Cardiac muscle cell (in vitro differentiated cells and primary cell): ENCODE measurements around the gene TBC1D22B. TPM values are rescaled to one million over a fixed set of nuclear protein-coding genes. Genes with fewer than 3 reads are reported as not detected.

Experiments
- DNase-seq, 2 donors: peaks; one replicate each; pipeline versions ENCODE4 v3.0.0 to v3.0.0-alpha.2; 2010 to 2017; ENCODE audit warnings: low read depth in 1 of 2, low spot score in 1 of 2
- H3K27ac ChIP-seq: fragments of 200-600 bp; sonication (generic); 2 replicates; pipeline ENCODE4 v1.5.1; 2016
- H3K27me3 ChIP-seq: fragments of 200-600 bp; sonication (generic); 2 replicates; pipeline ENCODE4 v1.6.0; 2016; ENCODE audit warnings: control low read depth
- H3K36me3 ChIP-seq: fragments of 200-600 bp; sonication (generic); 2 replicates; pipeline ENCODE4 v1.5.1; 2016; ENCODE audit warnings: control low read depth
- H3K4me1 ChIP-seq: fragments of 200-600 bp; sonication (generic); 2 replicates; pipeline ENCODE4 v1.8.1; 2017; ENCODE audit warnings: low read depth, mild to moderate bottlenecking, mixed run types
- H3K4me3 ChIP-seq: fragments of 200-600 bp; sonication (generic); 2 replicates; pipeline ENCODE4 v1.5.1; 2016; ENCODE audit warnings: mild to moderate bottlenecking
- H3K9me3 ChIP-seq: fragments of 200-600 bp; sonication (generic); 2 replicates; pipeline ENCODE4 v1.5.1; 2017; ENCODE audit warnings: low read depth, mild to moderate bottlenecking, control low read depth
- CTCF ChIP-seq: IDR thresholded peaks from 2 replicates; pipeline ENCODE4 v1.5.1; 2012; ENCODE audit warnings: low read depth, mild to moderate bottlenecking, low read length
- polyA plus RNA-seq: library from polyadenylated mRNA; unstranded; fragments of >200 nt; fragmentation: Nextera tagmentation; extraction: Ambion mirVana; gene quantifications from 2 replicates; pipeline ENCODE4 v1.2.1, GENCODE V29; 2016
- total RNA-seq: library from RNA; depleted of rRNA; stranded (reverse); fragments of >200 nt; gene quantifications from 2 replicates; pipeline ENCODE4 v1.2.3, GENCODE V29; 2016

Gene TBC1D22B
- total and polyA plus RNA-seq, 2 experiments from 2014 or later = 12.8 to 13.3 TPM

- H3K27me3 ChIP-seq = no peaks in the 10 kb centered on the region
- H3K4me3 ChIP-seq = no peak overlapping the region
- peaks cover 14% of the 10 kb centered on the region for H3K4me1 ChIP-seq
- H3K9me3 ChIP-seq = no peaks in the 10 kb centered on the region
- TF ChIP-seq CTCF = no peak
- no peaks in the 10 kb centered on the region for H3K36me3 ChIP-seq
- no peak for DNase-seq
- no peak overlapping the region for H3K27ac ChIP-seq
These were observed 93.5 kb downstream of the TBC1D22B start for GRCh38 chr6:37351027-37351426.

- no peak for TF ChIP-seq CTCF
- H3K4me1 ChIP-seq = peaks cover 28% of the 10 kb centered on the region
- H3K9me3 ChIP-seq = no peaks in the 10 kb centered on the region
- no peak for DNase-seq
- no peaks in the 10 kb centered on the region for H3K27me3 ChIP-seq
- no peak overlapping the region for H3K4me3 ChIP-seq
- H3K27ac ChIP-seq = no peak overlapping the region
- H3K36me3 ChIP-seq = no peaks in the 10 kb centered on the region
These were observed 94.8 kb downstream of the TBC1D22B start for GRCh38 chr6:37352384-37352783.

GRCh38 chr6:37353761-37354525, 96.4 kb downstream of the TBC1D22B start, which contains the start of gene RNF8:
Gene RNF8, plus strand, starts transcription at chr6:37353983. Its CDS starts 182 bp downstream, at chr6:37354165.
- Histone ChIP-seq H3K4me3 (peak within 1 kb of the TSS; percentile 97), H3K9me3 (no peaks in the 10 kb centered on the region), H3K27ac (peak within 1 kb of the TSS; percentile 83), H3K4me1 (peaks cover 39% of the 10 kb centered on the region), H3K27me3 (no peaks in the 10 kb centered on the region), H3K36me3 (no peaks in the 10 kb centered on the region)
- peak; percentile 90 to 93 for DNase-seq
- TF ChIP-seq CTCF = no peak

- Histone ChIP-seq H3K4me3 (peak overlapping the region; percentile 97), H3K36me3 (no peaks in the 10 kb centered on the region), H3K4me1 (peaks cover 45% of the 10 kb centered on the region), H3K9me3 (no peaks in the 10 kb centered on the region), H3K27me3 (no peaks in the 10 kb centered on the region), H3K27ac (peak overlapping the region; percentile 83)
- TF ChIP-seq CTCF = no peak
- peak; percentile 28 to 36 for DNase-seq
These were observed 97.2 kb downstream of the TBC1D22B start for GRCh38 chr6:37354526-37355384.

- H3K27me3 ChIP-seq = no peaks in the 10 kb centered on the region
- H3K4me3 ChIP-seq = peak overlapping the region; percentile 3
- no peaks in the 10 kb centered on the region for H3K9me3 ChIP-seq
- TF ChIP-seq CTCF = no peak
- H3K4me1 ChIP-seq = peaks cover 69% of the 10 kb centered on the region
- DNase-seq = peak in 1 of 2 donors; percentile 46
- no peaks in the 10 kb centered on the region for H3K36me3 ChIP-seq
- peak overlapping the region; percentile 90 for H3K27ac ChIP-seq
These were observed 99.7 kb downstream of the TBC1D22B start for GRCh38 chr6:37357288-37357687.
